Effector memory CD8-positive, alpha-beta T cell (primary cell): ENCODE measurements around the gene SLC17A9.

Source experiments
- ATAC-seq: fragments of 150-1000 bp; cut with Tn5 transposase; replicated peaks from 2 replicates; pipeline ENCODE4 v1.10.0; 2021; ENCODE audit warnings: mild to moderate bottlenecking, moderate library complexity
- DNase-seq, 3 experiments: peaks; one replicate each; pipeline ENCODE4 v3.0.0; 2021
- H3K27ac Mint-ChIP-seq, 2 donors: one replicate each; pipeline ENCODE4 v1.8.0; 2022; ENCODE audit warnings: mild to moderate bottlenecking in 2 of 2, mixed read lengths in 2 of 2, moderate library complexity in 2 of 2
- H3K27me3 Mint-ChIP-seq, 2 donors: one replicate each; pipeline ENCODE4 v1.8.0; 2022; ENCODE audit warnings: mixed read lengths in 2 of 2
- H3K36me3 Mint-ChIP-seq: one replicate; pipeline ENCODE4 v1.8.0; 2022; ENCODE audit warnings: mild to moderate bottlenecking, moderate library complexity, mixed read lengths; ENCODE audit not compliant: insufficient read depth
- H3K4me1 Mint-ChIP-seq, 2 donors: one replicate each; pipeline ENCODE4 v1.8.0; 2022; ENCODE audit warnings: low read depth in 2 of 2, mixed read lengths in 2 of 2
- H3K4me3 Mint-ChIP-seq, 2 donors: one replicate each; pipeline ENCODE4 v1.8.0; 2022; ENCODE audit warnings: mild to moderate bottlenecking in 2 of 2, mixed read lengths in 2 of 2, moderate library complexity in 2 of 2
- H3K9me3 Mint-ChIP-seq, 2 donors: one replicate each; pipeline ENCODE4 v1.8.0; 2022; ENCODE audit warnings: mixed read lengths in 2 of 2

SLC17A9 gene

DNA sequence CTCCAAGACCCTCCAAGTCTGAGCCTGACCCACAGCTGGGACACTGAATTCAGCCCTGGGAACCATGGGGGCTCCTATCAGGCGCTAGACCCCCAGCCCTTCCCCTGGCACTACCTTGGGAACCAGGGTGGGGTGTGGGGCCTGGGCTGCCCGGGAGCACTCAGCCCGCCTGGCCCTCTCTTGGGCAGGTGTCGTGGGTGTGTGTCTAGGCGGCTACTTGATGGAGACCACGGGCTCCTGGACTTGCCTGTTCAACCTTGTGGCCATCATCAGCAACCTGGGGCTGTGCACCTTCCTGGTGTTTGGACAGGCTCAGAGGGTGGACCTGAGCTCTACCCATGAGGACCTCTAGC, 14.6 kb downstream of the SLC17A9 start:
- Mint-ChIP-seq H3K27me3 (peaks cover 11 to 13% of the 10 kb centered on the region in 2 donors), H3K9me3 (no peaks in the 10 kb centered on the region), H3K4me3 (no peak overlapping the region), H3K36me3 (no peaks in the 10 kb centered on the region), H3K27ac (no peak overlapping the region), H3K4me1 (peaks cover 6 to 9% of the 10 kb centered on the region in 2 donors)
- ATAC-seq (no peak), DNase-seq (no peak)

DNA sequence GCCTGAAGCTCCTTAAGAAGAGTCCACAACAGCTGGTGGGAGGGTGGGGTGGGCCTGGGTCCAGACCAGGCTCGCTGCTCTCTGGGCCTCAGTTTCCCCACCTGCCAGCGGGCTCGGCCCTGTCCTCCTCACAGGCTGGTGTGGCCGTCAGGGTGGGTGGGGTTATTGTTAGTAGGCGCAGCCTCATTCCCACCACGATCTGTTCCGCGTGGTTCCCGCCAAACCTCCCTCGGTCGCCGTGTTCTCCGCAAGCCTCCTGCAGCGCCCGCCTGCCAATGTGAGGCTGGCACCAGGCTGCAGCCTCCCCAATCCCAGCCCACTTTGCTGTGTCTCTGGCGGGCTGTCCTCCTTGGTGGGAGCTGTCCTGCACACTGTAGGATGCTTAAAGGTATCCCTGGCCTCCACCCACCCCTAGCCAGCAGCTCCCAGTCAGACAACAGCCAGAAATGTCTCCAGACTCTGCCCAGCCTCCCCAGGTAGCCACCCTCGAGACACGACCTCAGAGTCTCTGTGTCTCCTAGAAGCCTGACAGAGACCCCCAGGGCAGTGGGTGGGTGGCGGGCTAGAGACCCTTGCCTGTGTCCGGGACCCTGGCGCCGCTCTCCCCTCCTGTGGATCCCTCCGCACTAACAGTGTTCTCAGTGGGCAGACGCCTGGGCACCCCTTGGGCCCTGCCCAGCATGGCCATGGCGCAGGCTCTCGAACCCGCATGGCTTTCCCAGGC, 15.3 kb downstream of the SLC17A9 start:
- DNase-seq (no peak), ATAC-seq (no peak)
- Mint-ChIP-seq H3K27ac (no peak overlapping the region), H3K4me1 (peaks cover 9 to 14% of the 10 kb centered on the region in 2 donors), H3K36me3 (no peaks in the 10 kb centered on the region), H3K4me3 (no peak overlapping the region), H3K9me3 (no peaks in the 10 kb centered on the region), H3K27me3 (peaks cover 17 to 20% of the 10 kb centered on the region in 2 donors)

DNA sequence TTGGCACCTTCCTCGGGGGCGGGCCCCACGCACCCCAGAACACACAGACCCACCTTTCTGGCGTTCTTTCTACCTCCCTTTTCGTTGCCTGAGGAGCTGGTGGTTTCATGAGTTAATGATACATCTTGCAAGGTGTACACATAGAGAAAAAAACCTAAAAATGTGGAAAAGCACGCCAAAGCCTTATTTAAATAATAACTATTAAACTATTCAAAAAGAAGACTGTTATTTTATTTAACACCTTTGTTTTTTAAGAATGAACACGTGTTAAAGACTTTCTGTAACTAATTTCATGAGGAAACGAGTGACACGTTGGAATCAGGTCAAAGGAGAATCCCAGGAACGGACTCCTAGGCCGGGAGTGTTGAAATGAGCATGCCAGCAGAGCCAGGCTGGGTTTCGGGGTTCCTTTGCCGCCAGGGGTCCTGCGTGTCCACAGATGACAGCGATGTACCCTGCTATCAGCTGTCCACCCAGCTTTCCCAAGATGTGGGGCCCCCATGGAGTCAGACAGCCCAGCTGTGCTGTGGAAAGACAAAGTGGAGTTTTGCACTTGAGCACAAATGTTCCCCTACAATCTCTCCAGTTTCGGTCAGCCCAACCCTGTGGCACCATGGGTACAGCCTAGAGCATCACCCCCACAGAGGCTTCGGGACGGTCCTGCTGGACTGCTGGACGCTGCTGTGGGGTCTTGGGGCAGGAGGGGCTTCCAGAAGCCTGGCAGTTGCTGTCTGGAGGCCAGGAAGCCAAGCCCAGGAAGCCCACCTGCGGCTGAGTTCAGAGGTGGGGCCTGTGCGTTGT, 16.1 kb downstream of the SLC17A9 start:
- peaks cover 20 to 26% of the 10 kb centered on the region in 2 donors for H3K27me3 Mint-ChIP-seq
- H3K4me3 Mint-ChIP-seq = no peak overlapping the region
- ATAC-seq (no peak), DNase-seq (no peak)
- no peak overlapping the region for H3K27ac Mint-ChIP-seq
- peaks cover 9 to 14% of the 10 kb centered on the region in 2 donors for H3K4me1 Mint-ChIP-seq
- no peaks in the 10 kb centered on the region for H3K36me3 Mint-ChIP-seq
- no peaks in the 10 kb centered on the region for H3K9me3 Mint-ChIP-seq

DNA sequence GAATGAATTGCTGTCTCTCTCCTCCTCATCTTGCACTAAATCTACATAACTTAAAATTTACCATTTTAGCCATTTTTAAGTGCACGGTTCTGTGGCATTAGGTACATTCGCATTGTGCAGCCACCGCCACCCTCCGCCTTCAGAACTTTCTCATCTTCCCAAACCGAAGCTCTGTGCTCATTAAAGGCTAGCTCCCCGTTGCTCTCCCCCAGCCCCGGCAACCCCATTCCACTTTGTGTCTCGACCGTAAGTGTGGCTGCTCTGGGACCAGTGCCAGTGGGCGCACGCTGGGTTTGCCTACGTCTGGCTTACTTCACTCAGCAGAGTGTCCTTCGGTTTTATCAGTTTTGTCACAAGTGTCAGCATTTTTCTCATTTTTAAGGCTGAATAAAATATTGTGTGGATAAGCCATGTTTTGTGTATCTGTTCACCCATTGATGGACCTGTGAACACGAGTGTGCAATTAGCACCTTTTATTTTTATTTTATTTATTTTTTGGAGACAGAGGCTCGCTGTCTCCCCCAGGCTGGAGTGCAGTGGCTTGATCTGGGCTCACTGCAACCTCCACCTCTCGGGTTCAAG, 16.8 kb downstream of the SLC17A9 start:
- Mint-ChIP-seq H3K4me3 (no peak overlapping the region), H3K9me3 (no peaks in the 10 kb centered on the region), H3K4me1 (peaks cover 9 to 14% of the 10 kb centered on the region in 2 donors), H3K36me3 (no peaks in the 10 kb centered on the region), H3K27ac (no peak overlapping the region), H3K27me3 (peaks cover 27 to 33% of the 10 kb centered on the region in 2 donors)
- DNase-seq = no peak
- no peak for ATAC-seq

- Mint-ChIP-seq H3K27ac (no peak overlapping the region), H3K4me3 (no peak overlapping the region), H3K9me3 (no peaks in the 10 kb centered on the region), H3K4me1 (peaks cover 9 to 14% of the 10 kb centered on the region in 2 donors), H3K36me3 (no peaks in the 10 kb centered on the region), H3K27me3 (peaks cover 33 to 39% of the 10 kb centered on the region in 2 donors)
- DNase-seq = no peak
- no peak for ATAC-seq
These were observed 17.4 kb downstream of the SLC17A9 start for GRCh38 chr20:62969939-62970306.

- Mint-ChIP-seq H3K4me3 (no peak overlapping the region), H3K4me1 (peaks cover 9 to 14% of the 10 kb centered on the region in 2 donors), H3K27me3 (peaks cover 35 to 40% of the 10 kb centered on the region in 2 donors), H3K9me3 (no peaks in the 10 kb centered on the region), H3K36me3 (no peaks in the 10 kb centered on the region), H3K27ac (no peak overlapping the region)
- no peak for ATAC-seq
- no peak for DNase-seq
These were observed 18.1 kb downstream of the SLC17A9 start for GRCh38 chr20:62970307-62971210.

GRCh38 chr20:62971211-62971949, 18.9 kb downstream of the SLC17A9 start:
- H3K36me3 Mint-ChIP-seq = no peaks in the 10 kb centered on the region
- DNase-seq (no peak), ATAC-seq (no peak)
- H3K4me1 Mint-ChIP-seq = peaks cover 9 to 17% of the 10 kb centered on the region in 2 donors
- peak overlapping the region in 1 of 2 donors; percentile 82 for H3K4me3 Mint-ChIP-seq
- H3K27me3 Mint-ChIP-seq = peaks cover 43 to 48% of the 10 kb centered on the region in 2 donors
- H3K27ac Mint-ChIP-seq = no peak overlapping the region
- H3K9me3 Mint-ChIP-seq = no peaks in the 10 kb centered on the region

GRCh38 chr20:62971950-62972844, 19.7 kb downstream of the SLC17A9 start:
- no peaks in the 10 kb centered on the region for H3K36me3 Mint-ChIP-seq
- H3K27me3 Mint-ChIP-seq = peaks cover 46 to 54% of the 10 kb centered on the region in 2 donors
- H3K4me3 Mint-ChIP-seq = peak overlapping the region; percentile 66 to 82
- DNase-seq = peak; percentile 81 to 86 (median 85)
- ATAC-seq = peak; percentile 99
- no peaks in the 10 kb centered on the region for H3K9me3 Mint-ChIP-seq
- H3K27ac Mint-ChIP-seq = peak overlapping the region in 1 of 2 donors; percentile 30
- H3K4me1 Mint-ChIP-seq = peaks cover 9 to 19% of the 10 kb centered on the region in 2 donors

DNA sequence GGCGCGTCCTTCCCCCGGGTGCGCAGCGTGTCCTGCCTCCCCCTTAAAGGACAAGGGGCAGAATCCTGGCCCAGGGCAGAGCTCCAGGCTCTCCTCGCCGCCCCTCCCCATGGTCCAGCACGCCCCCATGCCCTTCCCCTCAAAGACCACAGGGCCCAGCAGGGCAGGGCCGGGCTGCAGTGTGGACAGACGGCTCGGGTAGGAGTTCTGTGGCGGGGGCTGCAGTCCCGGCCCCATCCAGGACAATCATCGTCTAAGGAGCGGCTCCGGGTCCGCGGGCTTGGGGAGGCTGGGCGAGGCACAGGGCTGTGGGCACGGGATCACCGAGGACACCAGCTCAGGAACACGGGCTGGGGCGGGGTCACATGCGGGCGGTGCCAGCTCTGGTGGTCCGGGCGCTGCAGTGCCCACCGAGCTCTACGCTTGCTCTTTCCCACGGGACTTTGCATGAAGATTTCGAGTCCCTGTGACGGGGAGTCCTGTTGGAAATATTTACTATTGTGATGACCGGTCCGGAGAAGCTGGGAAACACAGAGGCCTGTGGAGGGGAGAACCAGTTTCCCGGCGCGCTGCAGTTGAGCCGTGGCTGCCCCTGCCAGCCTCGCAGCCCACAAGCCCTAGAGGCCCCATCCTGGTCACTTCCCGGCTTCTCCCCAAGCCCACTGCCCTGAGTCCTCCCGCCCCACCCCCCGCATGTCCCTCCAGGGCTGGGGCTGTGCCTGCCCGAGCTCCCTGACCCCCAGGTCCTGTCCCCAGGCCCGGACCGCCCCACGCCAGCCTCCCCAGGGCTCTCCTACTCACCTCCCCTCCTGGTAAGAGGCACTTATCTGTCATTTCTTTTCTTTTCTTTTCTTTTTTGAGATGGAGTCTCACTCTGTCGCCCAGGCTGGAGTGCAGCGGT, 20.6 kb downstream of the SLC17A9 start:
- Mint-ChIP-seq H3K27ac (no peak overlapping the region), H3K4me1 (peaks cover 15 to 27% of the 10 kb centered on the region in 2 donors), H3K4me3 (peak overlapping the region in 1 of 2 donors; percentile 82), H3K9me3 (no peaks in the 10 kb centered on the region), H3K36me3 (peaks cover 4% of the 10 kb centered on the region), H3K27me3 (peaks cover 46 to 62% of the 10 kb centered on the region in 2 donors)
- ATAC-seq (no peak), DNase-seq (no peak)

DNA sequence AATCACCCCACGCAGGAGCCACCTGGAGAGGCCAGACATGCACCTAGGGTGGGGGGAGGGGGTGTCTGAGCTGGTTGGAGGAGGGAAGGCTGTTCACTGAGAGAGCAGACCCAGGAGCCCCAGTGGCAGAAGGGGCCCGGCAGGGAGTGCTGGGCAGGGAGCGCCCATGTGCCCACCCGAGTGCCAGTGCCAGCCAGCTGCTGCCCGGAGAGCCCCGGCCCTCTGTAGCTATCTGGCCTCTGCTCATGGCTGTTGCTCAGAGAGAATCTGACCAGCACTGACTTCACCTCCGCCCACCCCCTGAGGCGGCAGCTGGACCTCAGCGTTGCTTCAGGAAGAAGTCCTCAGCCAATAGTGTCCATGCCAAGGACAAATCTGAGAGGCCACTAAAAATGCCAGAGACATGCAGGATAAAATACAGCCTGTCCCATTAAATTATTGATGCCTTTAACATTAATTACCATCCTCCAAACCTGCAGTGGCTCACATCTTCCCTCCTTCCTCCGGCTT, 22.8 kb downstream of the SLC17A9 start:
- Mint-ChIP-seq H3K36me3 (peaks cover 4% of the 10 kb centered on the region), H3K27ac (no peak overlapping the region), H3K9me3 (no peaks in the 10 kb centered on the region), H3K27me3 (peaks cover 56 to 84% of the 10 kb centered on the region in 2 donors), H3K4me1 (peaks cover 23 to 32% of the 10 kb centered on the region in 2 donors), H3K4me3 (no peak overlapping the region)
- DNase-seq (no peak), ATAC-seq (no peak)
